ENCODE data around the gene CELF5.

The CELF5 gene

DNA sequence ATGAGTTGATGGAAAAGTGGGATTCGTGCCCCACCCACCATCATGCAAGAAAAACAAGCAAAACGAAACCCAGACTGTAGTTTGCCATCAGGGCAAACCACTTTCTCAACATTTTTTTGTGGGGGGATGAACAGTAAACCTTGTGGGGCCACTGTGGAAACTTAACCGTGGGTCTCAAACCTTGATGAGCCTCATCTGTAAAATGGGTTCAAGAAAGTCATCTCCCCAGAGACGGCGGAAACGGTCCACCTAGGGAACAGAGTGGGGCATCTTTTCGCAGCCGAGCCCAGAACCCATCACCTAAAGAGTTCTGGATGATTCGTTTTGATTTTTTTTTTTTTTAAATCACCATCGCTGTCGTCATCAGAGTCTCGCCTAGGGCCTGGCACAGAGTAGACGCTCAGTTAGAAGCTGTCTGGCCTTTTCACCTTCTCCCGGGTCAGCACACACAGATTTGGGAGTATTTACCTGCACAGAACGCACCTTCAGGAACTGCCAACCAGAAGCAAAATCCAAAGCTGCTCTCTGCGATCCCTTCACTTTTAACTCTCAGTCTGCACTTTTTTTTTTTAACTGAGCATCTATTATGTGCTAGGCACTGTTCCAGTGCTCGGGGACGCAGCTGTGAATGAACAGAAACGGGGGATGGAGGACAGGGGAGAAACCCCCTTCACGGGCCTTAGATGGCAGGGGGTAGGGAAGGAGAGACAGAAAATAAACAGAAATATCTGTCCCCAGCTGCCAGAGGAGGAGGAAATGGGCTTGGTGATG, 69.8 kb downstream of the CELF5 start:
- no peak overlapping the region for H3K4me2 ChIP-seq (ENCODE audit: low read length)
- TF ChIP-seq, protein P1, sequence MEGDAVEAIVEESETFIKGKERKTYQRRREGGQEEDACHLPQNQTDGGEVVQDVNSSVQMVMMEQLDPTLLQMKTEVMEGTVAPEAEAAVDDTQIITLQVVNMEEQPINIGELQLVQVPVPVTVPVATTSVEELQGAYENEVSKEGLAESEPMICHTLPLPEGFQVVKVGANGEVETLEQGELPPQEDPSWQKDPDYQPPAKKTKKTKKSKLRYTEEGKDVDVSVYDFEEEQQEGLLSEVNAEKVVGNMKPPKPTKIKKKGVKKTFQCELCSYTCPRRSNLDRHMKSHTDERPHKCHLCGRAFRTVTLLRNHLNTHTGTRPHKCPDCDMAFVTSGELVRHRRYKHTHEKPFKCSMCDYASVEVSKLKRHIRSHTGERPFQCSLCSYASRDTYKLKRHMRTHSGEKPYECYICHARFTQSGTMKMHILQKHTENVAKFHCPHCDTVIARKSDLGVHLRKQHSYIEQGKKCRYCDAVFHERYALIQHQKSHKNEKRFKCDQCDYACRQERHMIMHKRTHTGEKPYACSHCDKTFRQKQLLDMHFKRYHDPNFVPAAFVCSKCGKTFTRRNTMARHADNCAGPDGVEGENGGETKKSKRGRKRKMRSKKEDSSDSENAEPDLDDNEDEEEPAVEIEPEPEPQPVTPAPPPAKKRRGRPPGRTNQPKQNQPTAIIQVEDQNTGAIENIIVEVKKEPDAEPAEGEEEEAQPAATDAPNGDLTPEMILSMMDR (IDR thresholded peaks at IDR 0.05; ENCODE audit: low read length): no peak
- no peak for TF ChIP-seq EZH2 (IDR thresholded peaks at IDR 0.05; ENCODE audit: borderline replicate concordance, low read length)
- no peaks in the 10 kb centered on the region for H3K36me3 ChIP-seq (ENCODE audit: insufficient read depth, low read length)
- no peak overlapping the region for H3K4me3 ChIP-seq (ENCODE audit: low read depth, low read length, poor library complexity, severe bottlenecking)
- no peaks in the 10 kb centered on the region for H4K20me1 ChIP-seq (ENCODE audit: insufficient read depth, low read length)
- no peaks in the 10 kb centered on the region for H3F3A ChIP-seq (ENCODE audit: insufficient read depth, low read length)
- H3K9me2 ChIP-seq (ENCODE audit: low read depth, low read length): no peaks in the 10 kb centered on the region
- H2AFZ ChIP-seq (ENCODE audit: low read length): no peak overlapping the region
- H3K4me1 ChIP-seq (ENCODE audit: insufficient read depth, low read length, severe bottlenecking): no peaks in the 10 kb centered on the region
- H3K9me3 ChIP-seq (ENCODE audit: low read length): no peaks in the 10 kb centered on the region
- H3K79me2 ChIP-seq (ENCODE audit: insufficient read depth, low read length): no peaks in the 10 kb centered on the region
- no peak overlapping the region for H3K9ac ChIP-seq (ENCODE audit: low read length)
- no peak overlapping the region for H3K27ac ChIP-seq (ENCODE audit: low read depth, low read length, poor library complexity, severe bottlenecking)
- H3K27me3 ChIP-seq (ENCODE audit: insufficient read depth, low read length): peaks cover 8% of the 10 kb centered on the region; the same call in 1 of the 2 replicates

DNA sequence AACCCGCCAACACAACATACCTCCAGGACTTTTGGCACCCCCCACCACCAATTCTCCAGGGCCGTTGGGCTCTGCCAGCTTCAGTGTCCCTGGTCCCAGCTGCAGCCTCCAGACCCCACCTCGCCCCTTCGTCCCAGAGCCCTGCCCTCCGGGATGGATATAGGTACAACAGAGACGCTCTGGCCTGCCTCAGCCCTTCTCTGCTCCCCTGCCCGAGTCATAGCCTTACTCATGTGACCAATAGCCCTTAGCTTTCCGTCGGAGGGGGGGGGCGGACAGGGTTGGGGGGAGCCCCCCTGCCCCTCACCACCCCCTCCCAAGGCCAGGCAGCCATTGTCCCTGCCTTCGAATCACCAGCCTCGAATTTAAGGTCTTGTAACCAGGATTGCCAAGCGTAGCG, 71.1 kb downstream of the CELF5 start:
- no peak overlapping the region for H3K27ac ChIP-seq (ENCODE audit: low read depth, low read length, poor library complexity, severe bottlenecking)
- H3F3A ChIP-seq (ENCODE audit: insufficient read depth, low read length): no peaks in the 10 kb centered on the region
- no peak overlapping the region for H3K4me2 ChIP-seq (ENCODE audit: low read length)
- no peak overlapping the region for H3K4me3 ChIP-seq (ENCODE audit: low read depth, low read length, poor library complexity, severe bottlenecking)
- no peak overlapping the region for H3K9ac ChIP-seq (ENCODE audit: low read length)
- no peaks in the 10 kb centered on the region for H3K36me3 ChIP-seq (ENCODE audit: insufficient read depth, low read length)
- no peaks in the 10 kb centered on the region for H3K9me2 ChIP-seq (ENCODE audit: low read depth, low read length)
- no peak overlapping the region for H2AFZ ChIP-seq (ENCODE audit: low read length)
- H4K20me1 ChIP-seq (ENCODE audit: insufficient read depth, low read length): no peaks in the 10 kb centered on the region
- no peaks in the 10 kb centered on the region for H3K79me2 ChIP-seq (ENCODE audit: insufficient read depth, low read length)
- no peaks in the 10 kb centered on the region for H3K9me3 ChIP-seq (ENCODE audit: low read length)
- H3K4me1 ChIP-seq (ENCODE audit: insufficient read depth, low read length, severe bottlenecking): no peaks in the 10 kb centered on the region
- H3K27me3 ChIP-seq (ENCODE audit: insufficient read depth, low read length): peaks cover 8% of the 10 kb centered on the region; the same call in 1 of the 2 replicates
- TF ChIP-seq, protein P1 (IDR thresholded peaks at IDR 0.05; ENCODE audit: low read length): no peak
- no peak for TF ChIP-seq EZH2 (IDR thresholded peaks at IDR 0.05; ENCODE audit: borderline replicate concordance, low read length)

DNA sequence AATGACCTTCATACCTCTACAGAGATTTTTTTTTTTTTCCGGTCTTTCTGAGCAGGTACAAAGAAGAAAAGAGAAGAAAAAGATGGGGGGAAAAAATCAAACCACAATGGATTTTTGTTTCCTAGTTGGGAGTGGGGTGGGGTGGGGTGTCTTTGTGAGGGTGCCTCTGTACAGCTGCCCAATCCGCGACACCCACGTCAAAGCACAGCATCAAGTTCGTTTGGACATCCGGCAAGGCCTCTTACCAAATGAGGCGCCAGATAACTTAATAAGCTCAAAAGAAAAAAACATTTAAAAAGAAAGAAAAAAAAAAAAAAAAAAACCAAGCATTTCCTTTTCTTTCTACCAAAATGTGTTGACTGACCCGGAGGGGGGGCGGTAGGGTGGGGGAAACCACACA, 71.6 kb downstream of the CELF5 start:
- Histone ChIP-seq H3K4me2 (ENCODE audit: low read length) (no peak overlapping the region), H3K9me3 (ENCODE audit: low read length) (no peaks in the 10 kb centered on the region), H3K4me3 (ENCODE audit: low read depth, low read length, poor library complexity, severe bottlenecking) (no peak overlapping the region), H3K27me3 (ENCODE audit: insufficient read depth, low read length) (peaks cover 8% of the 10 kb centered on the region; the same call in 1 of the 2 replicates), H3K9me2 (ENCODE audit: low read depth, low read length) (no peaks in the 10 kb centered on the region), H4K20me1 (ENCODE audit: insufficient read depth, low read length) (no peaks in the 10 kb centered on the region), H3K27ac (ENCODE audit: low read depth, low read length, poor library complexity, severe bottlenecking) (no peak overlapping the region), H3K4me1 (ENCODE audit: insufficient read depth, low read length, severe bottlenecking) (no peaks in the 10 kb centered on the region), H2AFZ (ENCODE audit: low read length) (no peak overlapping the region), H3K9ac (ENCODE audit: low read length) (no peak overlapping the region), H3F3A (ENCODE audit: insufficient read depth, low read length) (no peaks in the 10 kb centered on the region), H3K79me2 (ENCODE audit: insufficient read depth, low read length) (no peaks in the 10 kb centered on the region), H3K36me3 (ENCODE audit: insufficient read depth, low read length) (no peaks in the 10 kb centered on the region)
- TF ChIP-seq, protein P1 (IDR thresholded peaks at IDR 0.05; ENCODE audit: low read length): no peak
- no peak for TF ChIP-seq EZH2 (IDR thresholded peaks at IDR 0.05; ENCODE audit: borderline replicate concordance, low read length)
